HEK293 (cell line): ENCODE results near the gene HLA-A.

Experiments
- CTCF ChIA-PET: fragments of 350-600 bp; formaldehyde crosslinking; extraction: SDS; loops from one replicate; lab custom pipeline; 2021; ENCODE audit warnings: antibody characterized with exemption; lab: Yijun Ruan, JAX
- POLR2A ChIA-PET: fragments of 300-600 bp; formaldehyde crosslinking; extraction: SDS; loops from one replicate; lab custom pipeline; 2020; ENCODE audit warnings: antibody characterized with exemption, inconsistent platforms; lab: Yijun Ruan, JAX
- H3K27ac ChIP-seq: fragments of 200-500 bp; sonication (Bioruptor generic); 2 replicates; pipeline ENCODE4 v1.5.1; 2014; ENCODE audit warnings: low read depth, low read length, control low read depth, inconsistent platforms; ENCODE audit errors: extremely low read depth
- H3K36me3 ChIP-seq, 2 experiments: fragments of 200-500 bp in 1 of 2; sonication (Bioruptor generic) in 1 of 2; 1 replicate in 1 of 2; 2 replicates in 1 of 2; pipeline ENCODE4 v1.5.1; 2014 to 2017; ENCODE audit warnings: inconsistent platforms in 2 of 2, low read length in 2 of 2; ENCODE audit not compliant: control insufficient read depth in 2 of 2, insufficient read depth in 1 of 2
- H3K4me1 ChIP-seq: fragments of 200-500 bp; sonication (Bioruptor generic); 2 replicates; pipeline ENCODE4 v1.5.1; 2014; ENCODE audit warnings: mild to moderate bottlenecking, low read length, inconsistent platforms; ENCODE audit not compliant: control insufficient read depth, insufficient read depth
- H3K4me3 ChIP-seq: 2 replicates; pipeline ENCODE4 v1.5.1; 2011; ENCODE audit warnings: low read depth, mild to moderate bottlenecking, control low read depth, low read length, moderate library complexity
- H3K9me3 ChIP-seq: fragments of 200-500 bp; sonication (Bioruptor generic); 2 replicates; pipeline ENCODE4 v1.5.1; 2014; ENCODE audit warnings: low read depth, low read length, inconsistent platforms; ENCODE audit not compliant: control insufficient read depth, insufficient read depth
- BCL11A ChIP-seq: fragments of 450-650 bp; formaldehyde crosslinking; IDR thresholded peaks from 2 replicates; pipeline ENCODE4 v1.5.1; 2016; ENCODE audit warnings: low read depth, missing biosample characterization, missing genetic modification characterization
- BCL11B ChIP-seq: fragments of 450-650 bp; formaldehyde crosslinking; IDR thresholded peaks from 2 replicates; pipeline ENCODE4 v1.5.1; 2016; ENCODE audit warnings: low read depth, missing biosample characterization, missing genetic modification characterization
- EGR2 ChIP-seq: fragments of 450-650 bp; formaldehyde crosslinking; IDR thresholded peaks from 2 replicates; pipeline ENCODE4 v1.5.1; 2016; ENCODE audit warnings: low read depth, missing biosample characterization, missing genetic modification characterization
- GLIS2 ChIP-seq: fragments of 450-650 bp; formaldehyde crosslinking; IDR thresholded peaks from 2 replicates; pipeline ENCODE4 v1.5.1; 2016; ENCODE audit warnings: missing biosample characterization, missing genetic modification characterization
- HOXA7 ChIP-seq: sonication (generic); formaldehyde crosslinking; IDR thresholded peaks from 2 replicates; pipeline ENCODE4 v1.8.1; 2022; ENCODE audit warnings: missing genetic modification reagents, borderline replicate concordance
- IKZF3 ChIP-seq: fragments of 450-650 bp; IDR thresholded peaks from 2 replicates; pipeline ENCODE4 v1.5.0; 2018; ENCODE audit warnings: missing biosample characterization, mild to moderate bottlenecking, missing genetic modification characterization, moderate library complexity
- OVOL3 ChIP-seq: fragments of 450-650 bp; formaldehyde crosslinking; IDR thresholded peaks from 2 replicates; pipeline ENCODE4 v1.5.1; 2016; ENCODE audit warnings: missing biosample characterization, missing genetic modification characterization
- PRDM6 ChIP-seq: fragments of 450-650 bp; formaldehyde crosslinking; IDR thresholded peaks from 2 replicates; pipeline ENCODE4 v1.5.1; 2017; ENCODE audit warnings: missing biosample characterization, missing genetic modification characterization
- ZNF132 ChIP-seq: fragments of 450-650 bp; formaldehyde crosslinking; IDR thresholded peaks from 2 replicates; pipeline ENCODE4 v1.5.1; 2017; ENCODE audit warnings: missing biosample characterization, missing genetic modification characterization, borderline replicate concordance
- ZNF146 ChIP-seq: fragments of 450-650 bp; formaldehyde crosslinking; IDR thresholded peaks from 2 replicates; pipeline ENCODE4 v1.5.1; 2016; ENCODE audit warnings: missing biosample characterization, missing genetic modification characterization
- ZNF274 ChIP-seq, 2 experiments: fragments of 200-500 bp in 1 of 2; fragments of 450-650 bp in 1 of 2; sonication (Bioruptor generic) in 1 of 2; formaldehyde crosslinking in 1 of 2; IDR thresholded peaks; 2 replicates each; pipeline versions ENCODE4 v1.5.1 to v1.6.1; 2014 to 2016; ENCODE audit warnings: borderline replicate concordance in 1 of 2, inconsistent platforms in 1 of 2, low read length in 1 of 2, missing biosample characterization in 1 of 2, missing genetic modification characterization in 1 of 2
- ZNF335 ChIP-seq: fragments of 450-650 bp; formaldehyde crosslinking; conservative IDR thresholded peaks from 2 replicates; pipeline ENCODE4 v1.5.1; 2016; ENCODE audit warnings: missing biosample characterization, missing genetic modification characterization
- ZNF423 ChIP-seq: fragments of 450-650 bp; formaldehyde crosslinking; IDR thresholded peaks from 2 replicates; pipeline ENCODE4 v1.5.1; 2016; ENCODE audit warnings: missing biosample characterization, missing genetic modification characterization
- ZNF473 ChIP-seq: fragments of 450-650 bp; formaldehyde crosslinking; IDR thresholded peaks from 2 replicates; pipeline ENCODE4 v1.5.1; 2017; ENCODE audit warnings: missing biosample characterization, missing genetic modification characterization
- ZNF513 ChIP-seq: fragments of 450-650 bp; IDR thresholded peaks from 2 replicates; pipeline ENCODE4 v1.5.1; 2018; ENCODE audit warnings: missing biosample characterization, missing genetic modification characterization
- ZNF610 ChIP-seq: fragments of 450-650 bp; formaldehyde crosslinking; IDR thresholded peaks from 2 replicates; pipeline ENCODE4 v1.5.1; 2016; ENCODE audit warnings: missing biosample characterization, missing genetic modification characterization, borderline replicate concordance
- ZNF621 ChIP-seq: fragments of 450-650 bp; formaldehyde crosslinking; IDR thresholded peaks from 2 replicates; pipeline ENCODE4 v1.5.1; 2017; ENCODE audit warnings: missing biosample characterization, missing genetic modification characterization
- ZNF664 ChIP-seq: fragments of 450-650 bp; formaldehyde crosslinking; IDR thresholded peaks from 2 replicates; pipeline ENCODE4 v1.5.1; 2016; ENCODE audit warnings: missing biosample characterization, missing genetic modification characterization
- ZNF677 ChIP-seq: fragments of 450-650 bp; IDR thresholded peaks from 2 replicates; pipeline ENCODE4 v1.5.0; 2018; ENCODE audit warnings: missing biosample characterization, mild to moderate bottlenecking, missing genetic modification characterization, moderate library complexity
- ZNF692 ChIP-seq: fragments of 450-650 bp; formaldehyde crosslinking; IDR thresholded peaks from 2 replicates; pipeline ENCODE4 v1.5.1; 2016; ENCODE audit warnings: missing biosample characterization, missing genetic modification characterization
- ZNF76 ChIP-seq: fragments of 450-650 bp; formaldehyde crosslinking; IDR thresholded peaks from 2 replicates; pipeline ENCODE4; 2016; ENCODE audit warnings: low read depth, missing biosample characterization, missing genetic modification characterization, borderline replicate concordance
- ZNF791 ChIP-seq: fragments of 450-650 bp; formaldehyde crosslinking; IDR thresholded peaks from 2 replicates; pipeline ENCODE4 v1.5.1; 2016; ENCODE audit warnings: missing biosample characterization, missing genetic modification characterization
- ZSCAN16 ChIP-seq: fragments of 450-650 bp; formaldehyde crosslinking; IDR thresholded peaks from 2 replicates; pipeline ENCODE4 v1.5.1; 2016; ENCODE audit warnings: missing biosample characterization, missing genetic modification characterization
- ZSCAN23 ChIP-seq: fragments of 450-650 bp; formaldehyde crosslinking; IDR thresholded peaks from 2 replicates; pipeline ENCODE4 v1.5.1; 2016; ENCODE audit warnings: missing biosample characterization, missing genetic modification characterization

HLA-A gene

GRCh38 chr6:29912840-29913239 lies 29.5 kb upstream of the HLA-A start:
- no peaks in the 10 kb centered on the region for H3K9me3 ChIP-seq
- H3K4me3 ChIP-seq, result no peak overlapping the region
- no peaks in the 10 kb centered on the region for H3K36me3 ChIP-seq
- ChIA-PET CTCF (no interaction called here), POLR2A (no interaction called here)
- no peak for TF ChIP-seq ZNF146
- TF ChIP-seq HOXA7 (CRISPR knock-in tag), result no peak
- no peak for TF ChIP-seq ZNF274 (IDR thresholded peaks at IDR 0.05; ENCODE audit: low read length)
- no peak for TF ChIP-seq ZNF274 (tag by site-specific recombination; IDR thresholded peaks at IDR 0.05; ENCODE audit: borderline replicate concordance)
- no peak for TF ChIP-seq ZNF664 (tag by site-specific recombination)
- TF ChIP-seq ZNF132 (tag by site-specific recombination), result no peak
- TF ChIP-seq OVOL3 (tag by site-specific recombination), result no peak
- TF ChIP-seq ZNF621 (tag by site-specific recombination), result no peak
- TF ChIP-seq ZNF791 (tag by site-specific recombination), result no peak
- TF ChIP-seq ZSCAN23 (tag by site-specific recombination), result no peak
- no peak for TF ChIP-seq ZNF692 (tag by site-specific recombination)
- TF ChIP-seq PRDM6 (tag by site-specific recombination), result no peak
- TF ChIP-seq ZNF76 (tag by site-specific recombination), result no peak
- no peak for TF ChIP-seq ZNF473
- no peak overlapping the region for H3K27ac ChIP-seq
- 0 out of 2 replicates have a peak, but pooled peaks cover 2% of the 10 kb centered on the region for H3K4me1 ChIP-seq

GRCh38 chr6:29916741-29917140 lies 25.6 kb upstream of the HLA-A start:
- TF ChIP-seq BCL11B (tag by site-specific recombination) (no peak), ZNF335 (no peak), ZNF513 (tag by site-specific recombination) (no peak), HOXA7 (CRISPR knock-in tag) (no peak), ZSCAN16 (tag by site-specific recombination) (no peak), ZNF423 (tag by site-specific recombination) (no peak), GLIS2 (tag by site-specific recombination) (no peak), IKZF3 (no peak), ZNF610 (tag by site-specific recombination) (no peak), ZNF677 (tag by site-specific recombination) (no peak), EGR2 (tag by site-specific recombination) (no peak), BCL11A (tag by site-specific recombination) (no peak)
- CTCF ChIA-PET, result interaction anchor here (0.8 to 1.5 kb wide), 4 partner anchors 59 to 263 kb away, joined by 3 to 5 read pairs (median 3); no protein-coding TSS in a partner anchor
- H3K4me1 ChIP-seq, result no peaks in the 10 kb centered on the region

More at GRCh38 chr6:29916741-29917140, 25.6 kb upstream of the HLA-A start:
- Histone ChIP-seq H3K4me3 (no peak overlapping the region), H3K36me3 (no peaks in the 10 kb centered on the region), H3K27ac (no peak overlapping the region), H3K9me3 (no peaks in the 10 kb centered on the region)
- POLR2A ChIA-PET, result no interaction called here
